ENCODE data around the gene PLLP.

Gene PLLP

GRCh38 chr16:57300387-57301125 lies 16.1 kb upstream of the PLLP start:
- Histone ChIP-seq H3K4me1 (peaks cover 7% of the 10 kb centered on the region), H3K4me2 (ENCODE audit: low read length) (peak overlapping the region; percentile 75), H3K36me3 (ENCODE audit: control insufficient read depth, insufficient read depth, low read length) (no peaks in the 10 kb centered on the region), H3K9ac (no peak overlapping the region), H3K79me2 (no peaks in the 10 kb centered on the region), H3K27me3 (ENCODE audit: control insufficient read depth, insufficient read depth, low read length) (no peaks in the 10 kb centered on the region), H3K4me3 (ENCODE audit: low read depth, low read length) (peak overlapping the region; percentile 55), H3K27ac (peak overlapping the region; percentile 88), H3K9me3 (ENCODE audit: control insufficient read depth, low read length) (no peaks in the 10 kb centered on the region), H2AFZ (peak overlapping the region; percentile 74)
- peak; percentile 97 for TF ChIP-seq CTCF (IDR thresholded peaks at IDR 0.05)

- Histone ChIP-seq H3K4me2 (ENCODE audit: low read length) (peak overlapping the region; percentile 75), H3K79me2 (no peaks in the 10 kb centered on the region), H3K9me3 (ENCODE audit: control insufficient read depth, low read length) (no peaks in the 10 kb centered on the region), H3K4me1 (peaks cover 7% of the 10 kb centered on the region), H2AFZ (peak overlapping the region; percentile 74), H3K36me3 (ENCODE audit: control insufficient read depth, insufficient read depth, low read length) (no peaks in the 10 kb centered on the region), H3K27me3 (ENCODE audit: control insufficient read depth, insufficient read depth, low read length) (no peaks in the 10 kb centered on the region), H3K4me3 (ENCODE audit: low read depth, low read length) (peak overlapping the region; percentile 55), H3K27ac (peak overlapping the region; percentile 88), H3K9ac (no peak overlapping the region)
- TF ChIP-seq CTCF (IDR thresholded peaks at IDR 0.05), result peak; percentile 8
These were observed 15.4 kb upstream of the PLLP start for GRCh38 chr16:57299719-57300386.

GRCh38 chr16:57299009-57299718 lies 14.7 kb upstream of the PLLP start:
- no peak overlapping the region for H3K9ac ChIP-seq
- no peaks in the 10 kb centered on the region for H3K9me3 ChIP-seq (ENCODE audit: control insufficient read depth, low read length)

GRCh38 chr16:57297856-57298255 lies 13.4 kb upstream of the PLLP start:
- Histone ChIP-seq H3K4me1 (peaks cover 4% of the 10 kb centered on the region), H2AFZ (no peak overlapping the region), H3K4me3 (ENCODE audit: low read depth, low read length) (no peak overlapping the region), H3K79me2 (no peaks in the 10 kb centered on the region), H3K9ac (no peak overlapping the region), H3K27me3 (ENCODE audit: control insufficient read depth, insufficient read depth, low read length) (no peaks in the 10 kb centered on the region), H3K4me2 (ENCODE audit: low read length) (no peak overlapping the region), H3K27ac (no peak overlapping the region), H3K9me3 (ENCODE audit: control insufficient read depth, low read length) (no peaks in the 10 kb centered on the region), H3K36me3 (ENCODE audit: control insufficient read depth, insufficient read depth, low read length) (no peaks in the 10 kb centered on the region)
- TF ChIP-seq CTCF (IDR thresholded peaks at IDR 0.05), result no peak

More at GRCh38 chr16:57299009-57299718, 14.7 kb upstream of the PLLP start:
- H3K4me2 ChIP-seq (ENCODE audit: low read length), result peak overlapping the region; percentile 75
- peak overlapping the region; percentile 74 for H2AFZ ChIP-seq
- H3K27me3 ChIP-seq (ENCODE audit: control insufficient read depth, insufficient read depth, low read length), result no peaks in the 10 kb centered on the region
- H3K4me1 ChIP-seq, result peaks cover 4% of the 10 kb centered on the region
- peak overlapping the region; percentile 55 for H3K4me3 ChIP-seq (ENCODE audit: low read depth, low read length)
- no peaks in the 10 kb centered on the region for H3K79me2 ChIP-seq
- peak overlapping the region; percentile 88 for H3K27ac ChIP-seq
- no peak for TF ChIP-seq CTCF (IDR thresholded peaks at IDR 0.05)
- H3K36me3 ChIP-seq (ENCODE audit: control insufficient read depth, insufficient read depth, low read length), result no peaks in the 10 kb centered on the region
